B cell (primary cell): ENCODE measurements around the gene OMA1. TPM values are rescaled to one million over a fixed set of nuclear protein-coding genes. Genes with fewer than 3 reads are reported as not detected.

Experiments used
- ATAC-seq: fragments of 200-7000 bp; cut with Tn5 transposase; one replicate; pipeline ENCODE4 v1.10.0; 2021; ENCODE audit warnings: low read depth, mild to moderate bottlenecking, moderate number of reproducible peaks, moderate library complexity
- CTCF ChIA-PET: fragments of 350-600 bp; sonication (Branson Sonifier 250); formaldehyde crosslinking; loops from one replicate; lab custom pipeline; 2021; ENCODE audit warnings: antibody characterized with exemption, inconsistent platforms; lab: Charles Lee
- POLR2A ChIA-PET: fragments of 350-600 bp; sonication (Branson Sonifier 250); formaldehyde crosslinking; loops from one replicate; lab custom pipeline; 2021; ENCODE audit warnings: antibody characterized with exemption; lab: Charles Lee
- DNase-seq: peaks from one replicate; pipeline ENCODE4 v3.0.0; 2013
- H2AFZ ChIP-seq: 2 replicates; pipeline ENCODE4 v1.6.1; 2012; ENCODE audit warnings: mild to moderate bottlenecking, low read depth, low read length; ENCODE audit not compliant: insufficient read depth, poor library complexity, severe bottlenecking
- H3K27ac ChIP-seq, 2 donors: 1 replicate in 1 of 2; 2 replicates in 1 of 2; pipeline ENCODE4 v1.5.1; 2012 to 2013; ENCODE audit warnings: low read length in 2 of 2, mild to moderate bottlenecking in 2 of 2, moderate library complexity in 1 of 2
- H3K27me3 ChIP-seq, 4 experiments: fragments of 200-600 bp in 1 of 4; sonication (generic) in 1 of 4; replicated peaks in 1 of 4; 1 replicate in 2 of 4; 2 replicates in 2 of 4; pipeline versions ENCODE4 v1.6.1 to v1.7.0; 2013 to 2016; ENCODE audit warnings: low read length in 3 of 4, mild to moderate bottlenecking in 2 of 4, mixed read lengths in 1 of 4, moderate library complexity in 1 of 4; ENCODE audit not compliant: insufficient read depth in 4 of 4, control insufficient read depth in 3 of 4; ENCODE audit errors: control extremely low read depth in 1 of 4
- H3K36me3 ChIP-seq, 2 experiments: replicated peaks in 1 of 2; 1 replicate in 1 of 2; 2 replicates in 1 of 2; pipeline versions ENCODE4 v1.6.1 to v1.7.1; 2013; ENCODE audit warnings: low read length in 1 of 2; ENCODE audit not compliant: insufficient read depth in 2 of 2, control insufficient read depth in 1 of 2; ENCODE audit errors: control extremely low read depth in 1 of 2, extremely low read depth in 1 of 2
- H3K4me1 ChIP-seq, 2 donors: fragments of 200-600 bp in 1 of 2; sonication (generic) in 1 of 2; 1 replicate in 1 of 2; 2 replicates in 1 of 2; pipeline versions ENCODE4 v1.5.1 to v1.6.1; 2013 to 2017; ENCODE audit warnings: low read length in 2 of 2; ENCODE audit not compliant: control insufficient read depth in 2 of 2, insufficient read depth in 2 of 2
- H3K4me2 ChIP-seq: replicated peaks from 2 replicates; pipeline ENCODE3; 2012; ENCODE audit warnings: mild to moderate bottlenecking, low read depth, low read length; ENCODE audit not compliant: poor library complexity, severe bottlenecking
- H3K4me3 ChIP-seq, 5 experiments: fragments of 200-600 bp in 1 of 5; sonication (generic) in 1 of 5; 1 replicate in 3 of 5; 2 replicates in 2 of 5; pipeline versions ENCODE4 v1.5.1 to v1.7.0; 2011 to 2016; ENCODE audit warnings: low read length in 4 of 5, mild to moderate bottlenecking in 4 of 5, low read depth in 2 of 5, control low read depth in 1 of 5, moderate library complexity in 1 of 5; ENCODE audit not compliant: insufficient read depth in 1 of 5; ENCODE audit errors: control extremely low read depth in 1 of 5, extremely low read depth in 1 of 5
- H3K79me2 ChIP-seq: fragments of 200-600 bp; sonication (generic); one replicate; pipeline ENCODE4 v1.6.0; 2016; ENCODE audit warnings: low read length; ENCODE audit not compliant: control insufficient read depth, insufficient read depth
- H3K9ac ChIP-seq: fragments of 200-600 bp; sonication (generic); 2 replicates; pipeline ENCODE4 v1.6.1; 2017; ENCODE audit warnings: mild to moderate bottlenecking, low read length, moderate library complexity
- H3K9me3 ChIP-seq, 3 donors: one replicate each; pipeline versions ENCODE4 v1.6.1 to v1.7.1; 2013; ENCODE audit warnings: low read length in 2 of 3; ENCODE audit not compliant: control insufficient read depth in 2 of 3, insufficient read depth in 1 of 3; ENCODE audit errors: control extremely low read depth in 1 of 3
- H4K20me1 ChIP-seq: 2 replicates; pipeline ENCODE4 v1.6.0; 2012; ENCODE audit warnings: mild to moderate bottlenecking, low read length; ENCODE audit not compliant: insufficient read depth, control insufficient read depth, poor library complexity, severe bottlenecking
- H3K27ac Mint-ChIP-seq: one replicate; pipeline ENCODE4 v1.8.0; 2021; ENCODE audit warnings: mixed read lengths
- H3K27me3 Mint-ChIP-seq: one replicate; pipeline ENCODE4 v1.8.0; 2021; ENCODE audit warnings: mixed read lengths
- H3K4me1 Mint-ChIP-seq: one replicate; pipeline ENCODE4 v1.8.0; 2021; ENCODE audit warnings: mixed read lengths
- H3K4me3 Mint-ChIP-seq: one replicate; pipeline ENCODE4 v1.8.0; 2021; ENCODE audit warnings: mixed read lengths
- H3K9me3 Mint-ChIP-seq: one replicate; pipeline ENCODE4 v1.8.0; 2022; ENCODE audit warnings: mixed read lengths; ENCODE audit not compliant: insufficient read depth
- EZH2 ChIP-seq: IDR thresholded peaks from 2 replicates; pipeline ENCODE4 v1.6.1; 2012; ENCODE audit warnings: borderline replicate concordance, low read depth, mild to moderate bottlenecking, moderate library complexity, low read length; ENCODE audit not compliant: insufficient read depth, poor library complexity, severe bottlenecking
- WGBS: methylation state at CpG from one replicate; pipeline ENCODE4 v1.1.5; 2013; ENCODE audit warnings: missing lambda C conversion rate; ENCODE audit not compliant: insufficient coverage; 5-methylcytosine and 5-hydroxymethylcytosine counted together
- intact Hi-C: fragments of 100-400 bp; cut with micrococcal nuclease; formaldehyde crosslinking; loops from one replicate; pipeline ENCODE4 v1.10.0; 2022
- polyA plus RNA-seq: library from polyadenylated mRNA; depleted of rRNA; stranded (reverse); fragments of >200 nt; gene quantifications from 2 replicates; pipeline ENCODE4 v1.2.3, GENCODE V29; 2012
- total RNA-seq, 2 donors: library from RNA; stranded (reverse); fragments of 120-200 nt in 1 of 2; gene quantifications; 1 replicate in 1 of 2; 2 replicates in 1 of 2; pipeline versions ENCODE4 v1.2.3 to v1.2.4, GENCODE V29; 2013 to 2022
- TF ChIP-seq, protein P1 (sequence below): fragments of 200-600 bp; IDR thresholded peaks from one replicate; pipeline ENCODE4 v1.8.0; 2022; ENCODE audit warnings: antibody characterized with exemption, mild to moderate bottlenecking

OMA1 gene
- total and polyA plus RNA-seq, 2 donors (not counting 1 experiment from before 2014, with no cell fraction given): 22.8 to 67.5 TPM

DNA sequence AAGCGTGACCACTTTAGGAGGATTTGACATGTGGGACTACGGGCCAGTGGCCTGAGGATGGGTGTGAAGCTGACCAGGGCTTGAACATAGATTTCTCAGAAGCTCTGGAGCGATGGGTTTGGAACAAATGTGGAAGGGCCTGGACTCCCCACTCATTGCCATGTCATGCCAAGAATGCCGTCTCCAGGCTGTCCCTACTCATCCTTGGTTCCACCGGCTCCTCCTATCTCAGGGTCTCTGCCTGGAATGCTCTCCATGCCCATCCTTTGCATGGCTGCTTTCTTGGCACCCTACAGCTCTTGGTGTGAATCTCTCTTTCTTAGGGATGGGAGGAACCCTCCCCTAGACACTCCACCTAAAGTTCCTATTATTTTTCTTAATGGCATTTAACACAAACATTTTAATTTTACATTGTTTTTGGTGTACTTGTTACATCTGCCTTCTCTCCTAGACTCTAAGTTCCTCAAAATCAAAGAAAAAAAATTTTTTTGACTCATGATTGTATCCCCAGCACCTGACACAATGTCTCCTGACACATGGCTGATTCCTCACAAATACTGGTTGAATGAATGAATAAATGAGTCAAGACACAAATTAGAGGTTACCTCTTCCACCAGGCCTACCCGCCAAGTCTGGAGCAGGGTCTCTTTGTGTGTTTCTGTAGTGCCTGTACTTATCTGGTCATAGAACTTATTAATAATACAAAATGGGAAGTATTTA is 114.5 kb downstream of the OMA1 start:
- no peak for ATAC-seq
- intact Hi-C loops: no loop called here
- Mint-ChIP-seq H3K27ac (no peak overlapping the region), H3K27me3 (no peaks in the 10 kb centered on the region), H3K4me3 (no peak overlapping the region), H3K4me1 (no peaks in the 10 kb centered on the region), H3K9me3 (no peaks in the 10 kb centered on the region)
- WGBS: 94% methylated on average over 5 of the region's 6 CpGs
- no peaks in the 10 kb centered on the region for H3K36me3 ChIP-seq
- H3K4me1 ChIP-seq: peaks cover 0 to 9% of the 10 kb centered on the region in 2 donors
- H3K79me2 ChIP-seq: no peaks in the 10 kb centered on the region
- ChIA-PET CTCF (interaction anchor here (0.7 to 2.0 kb wide), 2 partner anchors 10 to 1581 kb away, joined by 4 to 6 read pairs; no protein-coding TSS in a partner anchor), POLR2A (interaction anchor here (0.7 kb wide), 1 partner anchor 40 kb away, joined by 6 read pairs; no protein-coding TSS in a partner anchor)
- no peak overlapping the region for H3K4me2 ChIP-seq
- no peaks in the 10 kb centered on the region for H3K9me3 ChIP-seq
- H2AFZ ChIP-seq: no peak overlapping the region
- no peak overlapping the region for H3K27ac ChIP-seq
- no peak overlapping the region for H3K9ac ChIP-seq
- H4K20me1 ChIP-seq: no peaks in the 10 kb centered on the region
- no peak for DNase-seq
- TF ChIP-seq, protein P1, sequence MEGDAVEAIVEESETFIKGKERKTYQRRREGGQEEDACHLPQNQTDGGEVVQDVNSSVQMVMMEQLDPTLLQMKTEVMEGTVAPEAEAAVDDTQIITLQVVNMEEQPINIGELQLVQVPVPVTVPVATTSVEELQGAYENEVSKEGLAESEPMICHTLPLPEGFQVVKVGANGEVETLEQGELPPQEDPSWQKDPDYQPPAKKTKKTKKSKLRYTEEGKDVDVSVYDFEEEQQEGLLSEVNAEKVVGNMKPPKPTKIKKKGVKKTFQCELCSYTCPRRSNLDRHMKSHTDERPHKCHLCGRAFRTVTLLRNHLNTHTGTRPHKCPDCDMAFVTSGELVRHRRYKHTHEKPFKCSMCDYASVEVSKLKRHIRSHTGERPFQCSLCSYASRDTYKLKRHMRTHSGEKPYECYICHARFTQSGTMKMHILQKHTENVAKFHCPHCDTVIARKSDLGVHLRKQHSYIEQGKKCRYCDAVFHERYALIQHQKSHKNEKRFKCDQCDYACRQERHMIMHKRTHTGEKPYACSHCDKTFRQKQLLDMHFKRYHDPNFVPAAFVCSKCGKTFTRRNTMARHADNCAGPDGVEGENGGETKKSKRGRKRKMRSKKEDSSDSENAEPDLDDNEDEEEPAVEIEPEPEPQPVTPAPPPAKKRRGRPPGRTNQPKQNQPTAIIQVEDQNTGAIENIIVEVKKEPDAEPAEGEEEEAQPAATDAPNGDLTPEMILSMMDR: no peak
- no peak for TF ChIP-seq EZH2
- no peak overlapping the region for H3K4me3 ChIP-seq
- no peaks in the 10 kb centered on the region for H3K27me3 ChIP-seq

Other genes with a start within 250 kb of the OMA1 start
- not detected in 2 replicates for gene TACSTD2, start 30.5 kb upstream of the OMA1 start, total RNA-seq
- gene TACSTD2, start 30.5 kb upstream of the OMA1 start, polyA plus RNA-seq: 0.06 TPM in 1 of 2 replicates, not detected in the other
- 57.4 and 65.0 TPM in 2 replicates for gene MYSM1, start 153.3 kb upstream of the OMA1 start, total RNA-seq
- 18.7 and 29.6 TPM in 2 replicates for gene MYSM1, start 153.3 kb upstream of the OMA1 start, polyA plus RNA-seq
- gene JUN, start 237.3 kb upstream of the OMA1 start, total RNA-seq: 94.4 and 95.3 TPM in 2 replicates
- 4,074 and 4,088 TPM in 2 replicates for gene JUN, start 237.3 kb upstream of the OMA1 start, polyA plus RNA-seq